ENCODE results near the gene SUMF2.
A peak's percentile ranks its signal among the peaks of the same experiment; 100 is the strongest.
"Not testable (repeated sequence)": the region's sequence is repeated elsewhere in the genome, so short reads cannot be mapped to it uniquely, and the experiment has no call there.

SUMF2 gene

DNA sequence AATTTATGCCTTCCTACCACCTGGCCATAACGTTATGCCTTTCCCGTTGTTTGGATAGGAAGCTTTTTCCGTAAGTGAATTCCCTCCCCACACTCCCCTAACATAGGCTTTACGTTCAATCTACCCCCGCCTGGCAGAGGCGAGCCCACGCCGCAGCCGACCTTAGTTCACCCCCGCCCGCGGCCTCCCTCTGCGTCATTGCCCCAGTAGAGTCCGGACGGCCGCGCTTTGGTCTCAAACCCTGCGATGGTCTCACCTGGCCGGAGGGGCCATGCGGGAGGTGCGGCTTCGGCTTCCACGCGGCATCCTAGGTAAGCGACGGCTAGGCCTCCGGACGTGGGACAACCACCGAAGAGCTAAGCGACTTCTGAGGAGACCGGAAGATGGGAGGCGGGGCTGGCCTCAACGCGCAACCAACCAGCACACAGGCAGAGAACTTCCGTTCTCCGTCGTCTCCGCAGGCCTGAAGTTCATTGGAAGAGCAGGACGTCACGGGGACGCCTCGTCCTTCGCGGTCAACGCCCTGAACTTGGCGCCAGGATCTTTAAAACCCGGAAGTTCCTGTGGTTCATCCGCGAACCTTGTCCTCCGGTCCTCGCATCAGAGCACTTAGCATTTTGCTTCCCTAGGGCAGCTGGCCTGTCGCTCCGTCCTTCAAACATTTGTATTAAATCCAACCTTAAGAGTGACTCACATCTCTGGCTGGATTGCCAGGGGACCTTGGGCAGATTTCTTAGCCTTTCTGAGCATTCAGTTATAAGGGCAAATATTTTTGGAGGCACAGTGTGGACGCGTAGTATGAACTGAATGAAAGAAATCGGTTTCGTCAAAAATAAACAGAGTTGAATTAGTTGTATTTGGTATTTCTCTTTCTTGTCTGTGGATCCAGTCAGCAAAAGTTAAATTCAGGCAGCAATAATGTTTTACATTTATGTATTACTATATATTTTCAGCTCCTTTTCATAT is 42.3 kb downstream of the SUMF2 start, which contains the start of gene CHCHD2:
TSS of gene CHCHD2 (minus strand) at position 369 of the 966 bp plus-strand sequence. CDS start at position 306, 63 bp downstream.
- peak; percentile 97 for DNase-seq (ENCODE audit: low spot score)

DNA sequence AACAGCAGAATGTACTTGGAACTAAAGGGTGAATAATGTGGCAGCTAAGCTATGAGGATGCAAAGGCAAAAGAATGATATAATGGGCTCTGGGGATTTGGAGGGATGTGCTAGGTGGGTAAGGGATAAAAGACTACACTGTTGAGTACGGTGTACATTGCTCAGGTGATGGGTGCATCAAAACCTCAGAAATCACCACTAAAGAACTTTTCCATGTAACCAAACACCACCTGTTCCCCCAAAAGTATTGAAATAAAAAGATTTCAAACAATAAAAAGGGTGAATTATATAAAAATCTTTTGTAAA is 43.8 kb downstream of the SUMF2 start:
- no peak for DNase-seq (ENCODE audit: low spot score)

DNA sequence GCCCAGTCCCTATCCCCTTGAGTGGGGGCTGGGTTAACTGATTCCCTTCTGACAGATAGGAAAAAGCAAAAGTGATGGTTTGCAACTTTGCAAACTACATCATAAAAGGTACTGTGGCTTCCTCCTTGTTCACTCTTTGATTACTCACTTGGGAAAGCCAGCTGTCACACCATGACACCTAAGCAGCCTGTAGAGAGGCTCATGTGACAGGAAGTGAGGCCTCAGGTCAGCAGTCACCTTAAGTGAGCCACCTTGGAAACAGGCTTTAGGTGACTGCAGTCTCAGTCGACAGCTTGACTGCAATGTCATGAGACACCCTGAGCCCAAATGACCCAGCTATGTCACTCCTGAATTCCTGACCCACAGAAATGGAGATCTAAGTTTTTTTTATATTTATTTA is 46.5 kb downstream of the SUMF2 start:
- DNase-seq (ENCODE audit: low spot score), result no peak

- DNase-seq (ENCODE audit: low spot score), result not testable (repeated sequence)
These were observed 48.2 kb downstream of the SUMF2 start for GRCh38 chr7:56112244-56112643.

DNA sequence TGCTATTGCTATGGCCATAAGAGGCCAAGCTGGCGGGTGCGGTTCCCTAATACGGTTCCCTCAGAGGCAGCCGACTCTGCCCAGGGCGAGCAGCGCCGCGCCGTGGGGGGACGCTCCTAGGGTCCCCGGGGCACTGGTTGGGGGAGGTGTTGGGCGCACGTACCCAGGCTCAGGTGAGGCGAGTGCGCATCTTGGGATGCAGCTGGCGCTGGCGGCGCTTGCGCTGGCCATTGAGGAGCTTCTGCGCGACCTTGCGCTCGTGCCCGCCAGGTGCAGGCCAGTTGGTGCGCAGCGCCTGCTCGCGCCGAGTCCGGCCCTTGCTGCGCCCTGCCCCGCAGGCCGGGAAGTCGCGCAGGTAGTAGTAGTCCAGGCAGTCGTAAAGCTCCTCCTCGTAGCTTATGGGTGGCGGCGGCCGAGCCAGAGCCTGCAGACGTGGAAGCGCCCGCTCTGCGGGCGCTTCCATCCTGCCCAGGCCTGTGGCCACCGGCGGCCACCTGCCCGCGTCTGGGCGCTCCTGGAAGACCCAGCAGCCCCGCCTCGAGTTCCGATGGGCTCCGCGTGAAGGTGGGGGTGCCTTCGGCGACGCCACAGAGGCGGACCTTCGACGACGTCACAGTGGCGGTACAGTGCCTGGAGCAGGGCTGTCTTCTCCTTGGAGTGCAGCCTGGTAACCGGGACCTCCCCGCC is 51.9 kb downstream of the SUMF2 start, which contains the start of gene NUPR2:
TSS of gene NUPR2 (minus strand) at position 566 of the 687 bp plus-strand sequence. CDS start at position 463, 103 bp downstream.
- no peak for DNase-seq (ENCODE audit: low spot score)

DNA sequence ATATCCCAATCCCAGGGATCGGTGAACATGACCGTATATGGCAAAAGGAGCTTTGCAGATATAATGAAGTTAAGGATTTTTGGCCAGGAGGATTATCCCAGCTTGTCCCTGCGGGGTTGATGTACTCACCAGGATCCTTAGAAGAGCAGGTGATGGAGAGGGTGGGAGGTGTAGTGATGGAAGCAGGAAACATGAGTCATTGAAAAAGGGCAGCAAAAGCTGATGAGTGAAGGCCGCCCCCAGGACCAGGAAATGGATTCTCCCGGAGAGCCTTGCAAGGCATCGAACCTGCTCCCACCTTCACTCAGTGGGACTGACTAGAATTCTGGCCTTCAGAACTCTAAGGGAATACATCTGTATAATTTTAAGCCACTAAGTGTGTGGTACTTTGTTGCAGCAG is 57.4 kb downstream of the SUMF2 start:
- no peak for DNase-seq (ENCODE audit: low spot score)

DNA sequence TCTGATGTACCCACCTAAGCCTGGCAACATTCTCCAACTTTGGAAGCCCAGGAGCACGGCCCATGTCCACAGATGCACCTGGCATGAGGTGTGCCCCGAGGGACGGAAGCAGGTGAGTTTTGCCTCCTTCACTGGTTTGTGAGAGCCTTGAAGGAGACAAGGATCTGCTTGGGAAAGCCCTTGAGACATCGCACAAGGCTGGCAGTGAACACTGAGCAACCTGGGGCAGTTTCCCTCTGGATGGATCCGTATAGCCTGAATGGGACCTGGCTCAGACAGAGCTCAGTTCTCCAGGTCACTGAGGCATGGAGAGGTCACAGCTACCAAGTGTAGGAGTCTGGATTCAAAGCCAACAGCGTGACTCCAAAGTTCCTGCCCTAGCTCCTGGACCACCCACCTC is 60.9 kb downstream of the SUMF2 start:
- no peak for DNase-seq (ENCODE audit: low spot score)

GRCh38 chr7:56125831-56126230 is 61.7 kb downstream of the SUMF2 start:
- no peak for DNase-seq (ENCODE audit: low spot score)

DNA sequence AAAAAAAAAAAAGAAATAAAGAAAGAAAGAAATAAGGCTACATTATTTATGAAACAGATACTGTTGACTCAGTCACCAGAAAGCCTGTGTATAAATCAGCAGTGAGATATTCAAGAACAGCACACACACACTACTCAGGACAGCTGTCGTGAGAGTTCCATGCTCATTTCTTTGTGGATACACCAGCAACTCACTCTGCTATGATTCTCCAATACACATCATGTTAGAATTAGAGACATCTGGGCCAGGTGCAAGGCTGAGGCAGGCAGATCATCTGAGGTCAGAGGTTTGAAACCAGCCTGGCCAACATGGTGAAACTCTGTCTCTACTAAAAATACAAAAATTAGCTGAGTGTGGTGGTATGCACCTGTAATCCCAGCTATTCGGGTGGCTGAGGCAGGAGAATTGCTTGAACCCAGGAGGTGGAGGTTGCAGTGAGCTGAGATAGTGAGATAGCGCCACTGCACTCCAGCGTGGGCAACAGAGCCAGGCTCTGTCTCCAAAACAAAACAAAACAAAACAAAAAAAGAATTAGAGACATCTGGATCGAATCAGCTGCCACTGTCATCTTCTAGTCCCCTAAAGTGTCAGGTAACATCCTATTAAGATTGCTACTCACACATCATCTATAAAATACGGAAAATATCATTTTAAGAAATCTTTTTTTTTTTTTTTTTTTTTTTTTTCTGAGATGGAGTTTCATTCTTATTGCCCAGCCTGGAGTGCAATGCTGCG is 63.3 kb downstream of the SUMF2 start:
- DNase-seq (ENCODE audit: low spot score), result no peak
